K562 (cell line): ENCODE results near the gene IQCK.

Source experiments
- CTCF ChIP-seq, 3 experiments: IDR thresholded peaks in 2 of 3; conservative IDR thresholded peaks in 1 of 3; 2 replicates each; pipeline ENCODE4 v1.5.1; 2011 to 2012; ENCODE audit warnings: low read length in 3 of 3, mild to moderate bottlenecking in 3 of 3, control low read depth in 2 of 3, improper control_type of control experiment in 1 of 3, inconsistent platforms in 1 of 3, low read depth in 1 of 3, mixed read lengths in 1 of 3, moderate library complexity in 1 of 3; ENCODE audit not compliant: insufficient read depth in 2 of 3
- ETV6 ChIP-seq, 3 experiments: fragments of 150-350 bp in 1 of 3; sonication (generic) in 1 of 3; formaldehyde crosslinking in 1 of 3; IDR thresholded peaks; 2 replicates each; pipeline versions ENCODE4 v1.6.1 to v1.8.0; 2014 to 2022; ENCODE audit warnings: borderline replicate concordance in 2 of 3, low read depth in 2 of 3, antibody characterized with exemption in 1 of 3, low read length in 1 of 3, mild to moderate bottlenecking in 1 of 3, missing genetic modification reagents in 1 of 3
- GABPA ChIP-seq: fragments of 200-800 bp; sonication (Bioruptor generic); conservative IDR thresholded peaks from 2 replicates; pipeline ENCODE4 v1.6.1; 2016; ENCODE audit warnings: low read depth, missing genetic modification characterization, missing compliant biosample characterization
- HCFC1 ChIP-seq: IDR thresholded peaks from 2 replicates; pipeline ENCODE4 v1.6.1; 2012; ENCODE audit warnings: low read depth, low read length, improper control_type of control experiment
- MTA3 ChIP-seq: fragments of 450-650 bp; formaldehyde crosslinking; IDR thresholded peaks from 2 replicates; pipeline ENCODE4 v1.6.1; 2017; ENCODE audit warnings: mild to moderate bottlenecking, borderline replicate concordance
- MYNN ChIP-seq, 2 experiments: sonication (generic); formaldehyde crosslinking in 1 of 2; IDR thresholded peaks; 2 replicates each; pipeline versions ENCODE4 v1.5.0 to v1.6.1; 2016 to 2020; ENCODE audit warnings: antibody characterized with exemption in 1 of 2, missing genetic modification reagents in 1 of 2
- PCBP2 ChIP-seq: fragments of 200-400 bp; formaldehyde crosslinking; IDR thresholded peaks from 2 replicates; pipeline ENCODE4 v1.6.1; 2018; ENCODE audit warnings: low read length, low read depth, mild to moderate bottlenecking, moderate library complexity; ENCODE audit not compliant: poor library complexity, severe bottlenecking
- ZNF551 ChIP-seq: fragments of 250-450 bp; sonication (Bioruptor Pico); IDR thresholded peaks from 2 replicates; pipeline ENCODE4 v1.5.0; 2021; ENCODE audit warnings: mild to moderate bottlenecking, moderate library complexity
- ZNF830 ChIP-seq: fragments of 250-450 bp; sonication (Bioruptor Pico); IDR thresholded peaks from 2 replicates; pipeline ENCODE4 v1.5.0; 2021; ENCODE audit warnings: mild to moderate bottlenecking
- TF ChIP-seq, protein P1 (sequence below): sonication (generic); formaldehyde crosslinking; IDR thresholded peaks from 2 replicates; pipeline ENCODE4 v1.9.0; 2022; ENCODE audit warnings: mild to moderate bottlenecking, missing genetic modification reagents

- TF ChIP-seq HCFC1 (no peak), PCBP2 (no peak), CTCF (IDR thresholded peaks at IDR 0.05 in 2 of 3, conservative IDR thresholded peaks at IDR 0.05 in 1 of 3; ENCODE audit: insufficient read depth in 2 of 3, low read depth in 1 of 3, low read length in 3 of 3) (no peak), MYNN (IDR thresholded peaks at IDR 0.05) (no peak), MYNN (CRISPR knock-in tag; IDR thresholded peaks at IDR 0.05) (no peak), MTA3 (no peak), ZNF830 (CRISPR knock-in tag) (no peak), ETV6 (IDR thresholded peaks at IDR 0.05; ENCODE audit: borderline replicate concordance in 1 of 2, low read depth in 2 of 2, low read length in 1 of 2) (no peak), ETV6 (CRISPR knock-in tag; IDR thresholded peaks at IDR 0.05; ENCODE audit: borderline replicate concordance) (no peak), GABPA (tag) (no peak), ZNF551 (no peak)
- TF ChIP-seq, protein P1, sequence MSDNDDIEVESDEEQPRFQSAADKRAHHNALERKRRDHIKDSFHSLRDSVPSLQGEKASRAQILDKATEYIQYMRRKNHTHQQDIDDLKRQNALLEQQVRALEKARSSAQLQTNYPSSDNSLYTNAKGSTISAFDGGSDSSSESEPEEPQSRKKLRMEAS (CRISPR knock-in tag): no peak
Observed at GRCh38 chr16:19808061-19808641, 90.1 kb downstream of the IQCK start.
